Activated T-cell treated with anti-CD3 and anti-CD28 coated beads for 48 hours (primary cell): ENCODE measurements around the gene CISTR.
"Not testable (repeated sequence)": the region's sequence is repeated elsewhere in the genome, so short reads cannot be mapped to it uniquely, and the experiment has no call there.

Experiments
- DNase-seq: peaks from one replicate; pipeline ENCODE4 v3.0.0-alpha.2; 2020; ENCODE audit warnings: low read depth

The CISTR gene

DNA sequence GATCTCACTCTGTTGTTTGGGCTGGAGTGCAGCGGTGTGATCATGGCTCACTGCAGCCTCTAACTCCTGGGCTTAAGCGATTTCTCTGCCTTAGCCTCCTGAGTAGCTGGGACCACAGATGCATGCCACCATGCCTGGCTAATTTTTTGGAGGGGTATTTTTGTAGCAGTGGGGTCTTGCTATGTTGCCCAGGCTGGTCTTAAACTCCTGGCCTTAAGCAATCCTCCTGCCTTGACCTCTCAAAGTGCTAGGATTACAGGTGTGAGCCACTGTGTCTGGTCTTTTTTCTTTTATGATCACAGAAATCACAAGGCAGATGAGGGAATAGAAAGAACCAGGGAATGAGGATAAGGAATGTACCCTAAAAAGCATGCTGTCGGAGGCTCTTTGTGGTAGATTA lies 11.0 kb upstream of the CISTR start:
- not testable (repeated sequence) for DNase-seq

DNA sequence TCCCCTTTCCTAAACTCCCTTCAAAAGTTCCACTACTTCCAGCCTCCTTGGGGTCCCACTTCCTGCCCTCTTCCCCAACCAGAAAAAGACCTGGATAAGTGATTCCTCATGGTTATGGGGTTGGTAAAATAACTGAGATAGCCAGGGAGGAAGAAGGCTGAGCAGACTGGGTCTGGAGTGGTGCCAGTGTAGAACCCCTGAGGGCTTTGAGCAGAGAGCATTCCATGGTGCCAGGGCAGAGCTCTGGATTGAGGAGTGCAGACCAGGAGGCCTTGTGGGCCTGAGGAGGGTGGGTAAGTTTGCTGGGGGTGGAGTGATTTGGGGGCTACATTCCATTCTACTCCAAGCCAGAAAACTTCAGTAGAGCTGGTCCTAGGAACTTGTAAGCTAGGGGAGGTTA lies 9.5 kb upstream of the CISTR start:
- no peak for DNase-seq

DNA sequence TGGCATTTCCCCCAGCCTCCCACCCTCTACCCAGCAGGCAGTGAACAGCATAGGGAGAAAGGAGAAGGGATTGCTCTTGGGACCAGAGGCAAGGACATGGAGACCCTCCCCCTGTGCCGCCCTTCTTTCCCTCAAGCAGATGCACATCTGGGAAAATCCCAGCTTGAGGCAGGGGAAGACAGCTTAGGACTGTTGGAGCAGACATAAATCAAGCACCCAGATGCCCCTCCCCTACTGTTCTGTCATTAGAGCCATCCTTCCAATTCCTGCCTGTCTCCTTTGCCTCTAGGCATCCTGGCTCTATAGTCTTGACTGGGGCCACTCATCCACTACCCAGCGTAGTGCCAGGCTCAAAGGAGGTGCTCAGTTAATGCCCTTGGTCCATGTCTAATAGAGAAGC lies 7.5 kb upstream of the CISTR start:
- DNase-seq, result no peak

DNA sequence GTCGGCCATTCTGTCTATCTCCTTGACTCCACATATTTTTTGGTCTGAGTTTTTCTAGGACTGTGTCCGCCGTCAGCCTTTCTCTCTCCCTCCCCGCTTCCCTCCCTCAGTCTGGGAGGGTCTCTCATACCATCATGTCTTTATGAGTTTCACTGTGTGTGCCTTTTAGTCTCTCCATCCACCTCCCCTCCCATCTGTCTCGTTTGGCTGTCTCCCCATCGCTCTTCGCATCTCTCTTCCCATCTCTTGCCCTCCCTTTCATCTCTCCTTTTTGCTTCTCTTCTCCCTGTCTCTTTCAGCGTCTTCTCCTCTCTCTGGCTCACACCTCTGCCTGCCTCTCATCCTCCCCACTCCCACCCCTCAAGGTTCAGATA lies 6.9 kb upstream of the CISTR start:
- DNase-seq, result no peak

DNA sequence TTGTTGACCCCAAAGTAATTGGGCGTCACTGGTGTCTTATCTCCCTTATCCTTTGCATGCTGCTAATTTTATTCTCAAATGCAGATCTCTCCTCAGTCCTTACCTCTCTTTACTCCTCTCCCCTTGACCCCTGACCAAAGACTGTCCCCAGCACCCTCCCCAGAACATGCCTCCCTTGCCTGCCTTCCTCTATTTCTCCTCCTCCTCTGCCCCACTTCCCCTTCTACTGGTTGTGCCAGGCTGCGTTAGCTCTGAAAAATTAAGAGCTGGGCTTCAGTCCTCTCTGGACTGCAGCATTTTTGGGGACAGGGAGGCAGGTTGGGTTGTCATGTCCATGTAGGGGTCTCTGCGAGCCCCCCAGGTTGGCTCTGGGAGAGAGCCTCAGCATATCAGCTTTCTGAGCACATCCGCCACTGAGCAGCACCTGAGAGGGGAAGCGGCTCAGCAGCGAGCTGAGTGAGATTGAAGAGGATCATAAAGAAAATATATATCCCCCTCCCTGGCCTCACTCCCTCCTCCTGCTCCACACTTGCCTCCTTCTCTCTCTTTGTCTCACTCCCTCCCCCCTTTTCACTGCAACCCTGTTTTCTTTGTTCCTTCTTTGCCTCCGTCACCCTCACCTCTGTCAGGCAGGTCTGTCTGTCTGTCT lies 6.4 kb upstream of the CISTR start:
- no peak for DNase-seq

DNA sequence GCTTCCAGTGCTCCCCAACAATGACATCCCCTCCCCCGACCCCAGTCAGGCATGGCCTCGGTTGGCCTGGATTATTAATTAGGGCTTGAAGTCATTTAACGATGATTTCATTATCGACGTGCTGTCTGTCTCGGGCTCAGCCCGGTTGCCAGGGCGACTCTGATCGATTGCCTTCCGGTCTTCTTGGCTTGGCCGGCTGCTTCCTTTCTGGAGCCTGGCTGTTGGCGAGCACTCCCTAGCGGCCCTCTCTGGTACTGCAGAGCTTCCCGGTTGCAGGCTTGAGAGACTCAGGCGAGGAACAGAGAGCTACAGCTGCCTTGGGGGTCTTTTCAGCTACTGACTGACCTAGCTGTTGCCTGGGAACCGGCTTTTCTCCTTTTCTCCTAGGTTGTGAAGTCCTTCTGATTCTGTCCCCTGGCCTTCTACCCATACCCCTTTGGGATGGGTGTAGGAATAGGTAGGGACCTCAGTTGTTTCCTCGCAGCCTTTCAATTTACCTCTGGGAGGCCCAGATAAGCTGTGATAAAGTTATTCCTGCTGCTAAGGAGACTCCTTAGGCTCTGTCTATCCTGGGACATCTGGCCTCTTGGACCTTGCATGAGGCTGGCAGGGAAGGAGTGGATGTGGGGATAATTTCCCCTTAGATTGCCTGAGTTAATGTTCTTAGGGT lies 5.5 kb upstream of the CISTR start:
- peak; percentile 83 for DNase-seq

DNA sequence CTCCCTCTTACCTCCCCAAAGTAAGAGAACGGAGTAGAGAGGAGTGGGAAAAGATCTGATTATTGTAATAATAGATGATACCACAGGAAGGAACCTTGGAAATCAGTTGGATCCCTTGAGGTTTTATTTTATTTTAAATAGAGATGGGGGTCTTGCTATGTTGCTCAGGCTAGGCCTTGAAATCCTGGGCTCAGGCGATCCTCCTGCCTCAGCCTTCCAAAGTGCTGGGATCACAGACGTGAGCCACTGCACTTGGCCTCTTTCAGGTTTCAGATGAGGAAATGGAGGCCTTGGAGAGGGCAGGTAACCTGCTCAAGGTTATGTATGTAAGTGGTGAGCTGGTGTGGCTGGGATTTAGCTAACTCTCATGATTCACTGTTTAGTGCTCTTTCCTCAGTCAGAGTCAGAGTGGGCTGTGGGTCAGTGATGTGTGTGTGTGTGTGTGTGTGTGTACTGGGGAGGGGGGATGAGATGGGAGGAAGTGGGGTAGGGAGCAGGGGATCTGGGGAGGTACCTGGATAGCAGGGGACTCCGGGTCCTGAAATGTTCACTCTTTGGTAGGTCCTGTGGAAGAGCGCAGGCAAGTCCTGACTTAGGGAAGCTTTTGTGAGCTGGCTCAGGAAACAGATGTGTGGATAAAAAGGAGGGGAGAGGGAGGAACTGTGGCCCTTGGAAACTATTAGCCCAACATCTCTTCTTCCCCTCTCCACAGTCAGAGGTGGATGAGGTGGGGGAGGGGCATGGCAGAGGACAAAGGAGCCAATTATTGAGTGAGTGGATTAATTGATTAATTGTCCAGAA lies 4.7 kb upstream of the CISTR start:
- DNase-seq, result no peak

DNA sequence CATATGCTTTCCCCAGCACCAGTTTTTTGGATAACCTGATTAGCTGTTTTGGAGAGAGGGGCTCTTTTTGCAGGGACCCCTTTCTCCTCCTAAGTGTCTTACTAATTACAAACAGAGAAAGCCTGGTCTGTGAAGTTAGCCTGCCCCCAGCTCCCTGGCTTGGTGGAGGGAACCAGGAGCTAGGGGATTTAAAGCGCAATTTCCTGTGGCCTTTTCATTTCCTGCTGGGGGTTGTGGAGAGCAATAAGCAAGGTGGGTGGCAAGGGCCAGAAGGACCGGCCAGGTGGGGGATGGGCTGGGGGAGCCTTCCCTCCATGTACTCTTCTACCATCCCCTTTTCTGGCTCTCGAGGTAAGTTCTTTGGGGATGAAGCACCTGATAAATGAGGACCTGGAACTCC lies 4.1 kb upstream of the CISTR start:
- DNase-seq, result no peak

DNA sequence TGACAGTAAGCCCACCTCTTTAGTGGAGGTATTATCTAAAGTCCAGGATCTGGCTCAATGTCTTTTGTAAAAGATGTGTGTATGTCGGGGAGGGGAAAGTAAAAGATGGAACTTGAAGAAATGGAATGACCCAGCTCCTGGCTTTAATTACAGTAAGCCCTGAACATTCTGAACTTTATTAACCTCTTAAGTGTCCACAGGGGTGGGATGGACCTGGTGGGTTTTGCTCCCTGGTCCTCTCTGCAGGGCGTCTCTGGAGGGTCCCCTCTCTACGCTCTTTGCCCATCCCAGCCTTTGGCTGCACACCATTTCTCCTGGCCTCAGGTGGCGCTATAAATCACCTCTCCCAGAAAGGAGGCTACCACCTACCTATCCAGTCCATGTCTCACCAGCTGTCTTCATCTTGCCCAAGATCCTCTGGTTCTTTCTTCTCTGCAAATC lies 3.7 kb upstream of the CISTR start:
- no peak for DNase-seq

DNA sequence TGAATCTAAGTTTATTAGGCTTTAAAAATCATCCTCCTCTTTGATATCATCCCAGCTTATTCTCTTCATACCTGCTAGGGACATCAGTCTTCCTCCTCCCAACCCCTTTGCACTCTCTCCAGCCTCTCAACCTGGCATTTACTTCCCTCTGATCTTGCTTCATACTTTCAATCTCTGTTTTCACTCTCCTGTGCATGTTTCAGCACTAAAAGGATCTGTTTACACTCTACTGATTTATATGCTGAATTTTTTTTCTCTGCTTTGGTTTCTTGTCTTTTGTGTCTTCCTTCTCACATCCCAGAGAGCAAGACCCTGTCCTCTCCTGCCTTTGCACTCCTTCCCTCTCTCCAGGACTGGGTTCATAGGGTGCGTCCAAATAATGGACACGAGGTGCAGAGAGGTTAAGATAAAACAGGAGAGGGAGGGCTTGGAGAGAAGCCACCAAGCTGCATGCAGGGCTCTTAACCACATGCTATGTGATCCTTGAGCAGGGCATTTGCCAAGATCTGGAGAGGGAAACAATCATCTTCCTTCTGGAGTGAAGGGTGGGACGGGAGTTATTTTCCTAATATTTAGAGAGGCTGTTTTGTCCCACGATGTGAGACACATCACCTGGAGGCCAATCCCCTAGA lies 3.0 kb upstream of the CISTR start:
- DNase-seq, result no peak

DNA sequence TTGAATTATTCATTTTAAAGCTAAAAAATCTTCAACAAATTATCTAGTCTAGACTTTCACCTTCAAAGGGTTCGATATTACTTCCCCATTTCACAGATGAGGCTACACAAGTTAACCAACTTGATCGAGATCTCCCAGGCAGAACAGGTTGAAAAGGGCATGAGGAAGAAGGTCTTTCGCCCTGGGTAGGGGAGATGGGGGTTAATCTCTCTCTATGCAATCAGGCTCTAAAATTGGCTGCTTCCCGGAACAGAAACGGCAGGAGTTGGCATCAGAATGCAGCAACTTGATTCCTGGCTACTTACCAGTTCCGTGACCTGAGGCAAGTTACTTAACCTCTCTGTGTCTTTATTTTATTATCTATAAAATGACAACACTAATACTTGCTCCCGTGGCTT lies 2.4 kb upstream of the CISTR start:
- DNase-seq, result no peak

DNA sequence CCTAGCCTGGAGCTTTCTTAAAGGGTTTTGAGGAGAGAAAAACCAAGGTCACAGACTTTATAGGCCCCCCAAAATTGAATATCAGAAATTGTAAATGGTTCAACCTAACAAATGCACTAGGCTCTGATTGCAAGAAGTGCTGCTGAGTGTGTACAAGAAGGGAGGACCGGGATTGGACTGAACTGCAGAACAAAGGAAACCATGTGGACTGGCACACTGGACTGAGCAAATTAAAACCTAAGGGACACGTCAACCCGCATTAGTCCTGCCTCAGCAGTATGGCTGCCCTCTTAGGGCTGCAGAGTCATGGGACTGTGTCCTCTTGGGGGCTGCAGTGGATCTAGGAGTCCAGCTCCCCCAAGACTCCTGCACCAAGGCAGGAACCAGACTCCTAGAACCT lies 842 bp upstream of the CISTR start:
- DNase-seq, result no peak

DNA sequence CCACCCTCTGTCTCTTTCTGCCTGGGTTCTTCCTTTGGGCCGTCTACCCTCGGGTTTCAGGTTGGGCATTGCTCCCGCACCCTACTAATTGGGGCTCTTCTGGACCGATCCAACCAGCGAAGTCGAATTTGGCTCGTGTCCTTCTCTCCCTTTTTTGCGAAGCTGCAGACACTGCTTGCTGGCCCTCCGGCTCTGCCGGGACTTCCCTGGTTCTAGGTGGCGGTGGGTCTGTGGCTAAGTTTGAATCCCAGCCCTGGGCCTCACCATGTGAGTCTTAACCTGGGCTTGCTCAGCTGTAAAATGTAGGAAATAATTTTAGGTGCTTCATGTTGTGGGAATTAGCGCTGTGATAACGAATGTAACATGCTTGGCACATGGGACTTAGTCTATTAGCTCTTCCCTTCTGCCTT lies 418 bp upstream of the CISTR start:
- DNase-seq, result no peak

DNA sequence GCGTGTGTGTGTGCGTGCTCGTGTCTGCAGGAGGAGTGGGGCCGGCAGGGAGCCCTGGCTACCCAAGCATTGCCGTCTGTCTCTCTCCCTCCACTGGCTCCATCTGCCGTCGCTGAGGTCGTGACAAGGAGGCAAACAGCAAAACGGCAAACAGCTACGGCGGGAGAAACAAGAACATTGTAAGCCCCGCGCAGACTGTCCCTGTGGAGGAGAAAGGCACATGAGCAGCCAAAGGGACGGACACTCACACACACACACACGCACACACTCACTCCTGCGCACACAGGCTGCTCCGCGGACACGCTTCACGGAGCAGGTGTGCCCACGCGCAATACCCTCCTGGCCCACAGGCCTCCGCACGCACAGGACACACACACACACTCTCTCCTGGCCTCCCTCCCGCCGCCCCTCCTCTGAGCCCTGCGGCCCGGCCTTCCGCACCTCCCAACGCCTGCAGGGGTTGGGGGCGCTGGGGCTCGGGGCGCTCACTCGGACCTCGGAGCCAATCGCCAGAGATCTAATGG lies 905 bp downstream of the CISTR start:
- DNase-seq, result no peak

DNA sequence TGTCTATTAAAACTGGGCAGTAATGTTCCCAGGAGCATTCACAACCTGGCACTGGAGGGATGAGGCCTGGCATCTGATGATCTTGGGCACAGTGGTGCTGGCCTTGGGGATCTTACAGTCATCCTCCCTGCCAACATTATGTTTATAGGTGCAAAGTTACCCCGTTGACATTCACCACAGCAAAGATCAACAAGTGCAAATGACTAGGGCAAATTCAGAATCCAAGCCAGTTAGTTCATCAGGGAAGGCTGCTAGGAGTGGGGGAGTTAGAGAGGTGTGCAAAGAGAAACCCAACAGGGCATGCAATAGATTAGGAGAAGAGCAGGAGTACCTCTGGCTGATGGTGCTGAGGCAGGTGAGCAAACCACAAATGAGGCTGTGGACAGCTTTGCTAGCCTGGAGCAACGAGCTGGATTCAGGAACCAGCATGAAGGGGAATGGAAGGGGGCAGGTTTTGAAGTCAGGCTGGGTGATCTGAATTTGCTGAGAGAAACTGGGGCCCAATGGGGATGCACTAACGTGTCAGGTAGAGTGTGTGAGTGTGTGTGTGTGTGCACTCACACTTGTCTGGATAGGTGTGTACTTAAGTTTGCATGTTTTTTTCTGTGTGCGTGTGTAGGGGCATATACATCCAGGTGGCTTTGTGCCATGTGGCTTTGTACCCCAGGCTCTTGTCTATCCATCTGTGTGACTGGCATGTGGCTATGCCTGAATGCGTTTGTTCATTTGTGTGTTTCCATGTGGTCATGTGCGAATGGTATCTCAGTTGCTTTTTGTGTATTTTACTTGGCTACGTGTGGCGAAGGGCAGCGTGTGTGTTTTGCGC lies 1.6 kb downstream of the CISTR start:
- no peak for DNase-seq

DNA sequence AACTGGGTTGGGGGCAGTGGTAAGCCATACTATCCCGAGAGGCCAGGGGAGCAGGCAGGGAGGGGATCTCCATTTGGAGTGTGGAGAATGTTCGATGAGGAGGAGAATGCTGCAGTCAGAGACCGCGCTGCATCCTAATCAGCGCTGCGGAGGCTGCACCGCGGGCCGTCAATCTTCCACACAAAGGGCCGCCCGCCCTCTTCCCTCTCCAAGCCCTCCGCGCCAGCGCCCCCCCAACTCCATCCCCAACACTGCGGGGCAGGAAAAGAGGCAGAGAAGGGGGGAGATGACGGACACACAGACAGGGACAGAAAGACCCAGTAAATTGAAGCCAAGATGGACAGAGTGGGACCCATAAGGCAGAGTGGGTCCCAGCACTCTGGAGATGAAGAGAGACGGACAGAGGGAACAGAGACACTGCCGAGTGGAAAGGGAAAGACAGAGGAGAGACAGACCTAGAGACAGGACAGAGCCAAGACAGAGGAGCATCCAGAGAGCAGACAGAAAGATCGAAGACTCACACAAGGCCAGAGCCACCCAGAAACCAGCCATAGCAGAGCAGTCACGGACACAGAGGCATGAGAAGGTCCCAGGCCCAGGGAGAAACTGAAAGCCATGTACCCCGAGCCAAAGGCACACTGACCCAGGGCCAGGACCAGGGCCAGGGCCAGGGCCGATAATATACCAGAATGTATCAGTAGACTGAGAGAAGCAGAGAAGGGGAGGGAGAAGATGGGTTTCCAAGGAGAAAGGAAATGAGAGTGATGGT lies 3.5 kb downstream of the CISTR start:
- DNase-seq, result no peak

DNA sequence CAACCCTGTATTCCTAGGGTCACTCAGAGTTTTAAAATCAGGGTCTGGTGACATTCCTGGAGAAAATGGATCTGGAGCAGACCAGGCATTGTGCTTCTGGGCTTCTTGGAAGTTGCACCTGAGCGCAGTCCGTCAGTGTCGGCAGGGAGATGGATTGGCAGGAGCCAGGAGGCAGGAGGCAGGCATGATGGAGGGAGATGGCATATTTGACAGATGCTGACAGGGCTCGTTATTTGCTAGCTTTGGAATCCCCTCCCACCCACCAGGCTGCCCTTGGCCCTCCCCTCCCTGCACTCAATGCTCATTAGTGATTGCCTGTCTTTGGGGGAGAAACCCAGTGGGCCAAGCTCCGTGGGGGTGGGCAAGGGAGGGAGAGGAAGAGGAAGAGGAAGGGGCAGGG lies 4.7 kb downstream of the CISTR start:
- DNase-seq, result no peak

DNA sequence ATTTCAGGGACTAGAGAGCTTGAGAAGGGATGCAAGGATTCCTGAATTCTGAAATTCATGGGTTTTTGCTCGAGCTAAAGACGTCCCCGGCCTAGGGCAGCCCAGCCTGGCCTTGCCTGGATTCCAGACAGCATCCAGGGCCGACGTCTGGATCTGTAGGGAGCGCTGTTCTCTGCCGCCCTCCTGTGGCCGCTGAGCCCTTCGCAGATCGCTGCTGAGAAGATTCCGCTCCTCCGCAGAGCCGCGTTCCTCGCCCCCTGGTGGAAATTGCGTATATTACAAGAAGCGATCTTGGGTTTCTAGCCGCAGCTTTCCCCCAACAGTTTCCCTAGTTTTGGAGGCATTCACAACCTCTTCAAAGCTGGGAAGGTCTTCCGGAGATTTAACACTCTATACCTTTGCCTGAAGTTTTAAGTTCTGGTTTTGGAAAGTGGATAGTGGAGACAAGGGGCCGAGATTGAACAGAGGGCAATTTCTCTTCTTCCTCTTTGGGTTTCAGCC lies 5.1 kb downstream of the CISTR start:
- DNase-seq, result peak; percentile 81

DNA sequence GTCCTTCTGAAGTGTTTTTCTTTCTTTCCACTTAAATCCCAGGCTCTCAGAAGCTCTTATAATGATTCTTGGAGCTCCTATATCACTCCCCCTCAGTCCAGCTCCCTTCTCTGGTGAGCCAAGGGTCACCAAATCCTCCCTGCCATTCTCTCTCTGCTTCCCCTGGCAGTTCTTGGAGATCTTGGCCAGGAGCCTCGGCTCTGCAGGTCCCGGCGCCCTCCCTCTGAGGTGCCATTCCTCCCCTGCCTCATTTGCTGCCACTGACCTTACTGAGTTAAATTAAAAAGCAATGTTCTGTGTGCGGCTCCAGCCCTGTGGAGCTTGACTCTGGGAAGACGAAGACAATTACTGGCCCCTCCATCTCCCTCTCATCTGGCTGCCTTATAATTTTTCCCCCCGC lies 7.0 kb downstream of the CISTR start:
- DNase-seq, result no peak

DNA sequence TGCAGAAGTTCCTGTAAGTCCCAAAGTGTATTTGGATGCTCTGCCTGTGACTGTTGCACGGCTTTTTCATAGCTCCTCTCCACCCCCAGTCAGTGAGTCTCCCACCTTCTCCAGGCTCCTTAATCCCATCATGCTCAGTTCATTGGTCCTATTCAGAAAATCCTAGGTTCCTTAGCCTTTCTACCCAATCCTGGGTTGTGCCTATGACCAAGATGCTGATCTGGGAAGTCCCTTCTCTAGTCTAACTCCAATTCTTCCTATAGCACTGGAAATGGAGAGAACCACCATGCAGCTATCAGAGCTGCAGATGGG lies 7.7 kb downstream of the CISTR start:
- DNase-seq, result no peak
